ENCODE measurements around the gene CFAP65.

Gene CFAP65

DNA sequence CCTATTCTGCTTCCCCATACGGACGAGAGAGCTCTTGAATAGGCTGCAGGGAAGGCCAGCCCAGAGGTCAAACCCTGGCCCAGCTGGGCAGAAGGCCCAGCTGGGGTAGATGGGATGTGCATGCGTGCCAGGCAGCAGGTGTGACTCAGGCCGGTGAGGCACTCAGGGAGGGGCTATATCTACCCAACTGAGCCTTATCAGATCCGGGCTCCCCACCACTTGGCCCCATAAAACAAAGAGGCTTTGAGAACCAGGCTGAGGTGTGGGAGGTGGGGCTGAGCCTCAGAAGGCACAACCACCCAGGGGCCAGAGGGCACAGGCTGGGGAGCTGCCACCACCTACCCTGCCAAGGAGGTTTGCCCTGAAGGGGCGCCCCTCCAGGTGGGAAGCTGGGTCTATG lies 8.0 kb upstream of the CFAP65 start:
- Histone ChIP-seq H3K4me3 (ENCODE audit: low read length) (no peak overlapping the region), H3K9me3 (ENCODE audit: insufficient read depth, low read depth, low read length) (no peaks in the 10 kb centered on the region), H3K4me1 (ENCODE audit: insufficient read depth, low read length) (no peaks in the 10 kb centered on the region), H3K27ac (ENCODE audit: low read depth, low read length) (no peak overlapping the region), H3K36me3 (ENCODE audit: insufficient read depth, low read length) (no peaks in the 10 kb centered on the region), H3K27me3 (ENCODE audit: insufficient read depth, low read length) (peaks cover 85% of the 10 kb centered on the region), H3K9ac (ENCODE audit: low read depth, low read length) (no peak overlapping the region)
- 77% methylated on average over 6 of the region's 6 CpGs for WGBS

DNA sequence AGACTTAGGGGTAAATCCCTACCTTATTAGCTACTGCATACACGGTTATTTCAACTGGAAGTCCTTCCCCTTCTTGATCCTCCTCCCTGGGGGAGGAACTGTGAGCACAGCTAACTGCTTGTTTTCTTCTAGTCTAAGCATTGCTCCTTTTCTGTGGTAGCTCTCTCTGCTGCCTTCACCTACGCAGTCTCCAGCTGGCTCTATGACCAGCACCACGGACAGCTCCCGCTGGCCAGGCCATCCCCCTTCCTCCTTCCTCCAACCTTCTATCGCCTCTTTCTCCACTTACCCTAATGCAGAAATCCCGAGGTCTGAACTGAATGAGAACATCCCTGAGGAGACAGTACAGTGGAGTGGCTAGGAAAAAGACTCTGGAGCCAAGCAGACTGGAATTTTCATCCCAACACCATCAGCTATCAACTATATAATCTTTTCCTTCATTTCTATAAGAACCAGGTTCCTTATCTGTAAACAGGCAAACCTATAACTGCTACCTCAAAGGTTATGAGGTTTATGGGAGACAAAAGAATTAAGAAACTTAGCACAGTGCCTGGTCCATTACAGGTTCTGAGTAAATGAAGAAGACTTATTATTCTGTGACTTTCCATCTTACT lies 4.7 kb upstream of the CFAP65 start:
- Histone ChIP-seq H3K4me3 (ENCODE audit: low read length) (no peak overlapping the region), H3K4me1 (ENCODE audit: insufficient read depth, low read length) (peaks cover 3% of the 10 kb centered on the region; the same call in 1 of the 2 replicates), H3K36me3 (ENCODE audit: insufficient read depth, low read length) (no peaks in the 10 kb centered on the region), H3K27ac (ENCODE audit: low read depth, low read length) (no peak overlapping the region), H3K27me3 (ENCODE audit: insufficient read depth, low read length) (peaks cover 66% of the 10 kb centered on the region), H3K9ac (ENCODE audit: low read depth, low read length) (no peak overlapping the region), H3K9me3 (ENCODE audit: insufficient read depth, low read depth, low read length) (no peaks in the 10 kb centered on the region)
- 3% methylated on average over 6 of the region's 6 CpGs for WGBS

DNA sequence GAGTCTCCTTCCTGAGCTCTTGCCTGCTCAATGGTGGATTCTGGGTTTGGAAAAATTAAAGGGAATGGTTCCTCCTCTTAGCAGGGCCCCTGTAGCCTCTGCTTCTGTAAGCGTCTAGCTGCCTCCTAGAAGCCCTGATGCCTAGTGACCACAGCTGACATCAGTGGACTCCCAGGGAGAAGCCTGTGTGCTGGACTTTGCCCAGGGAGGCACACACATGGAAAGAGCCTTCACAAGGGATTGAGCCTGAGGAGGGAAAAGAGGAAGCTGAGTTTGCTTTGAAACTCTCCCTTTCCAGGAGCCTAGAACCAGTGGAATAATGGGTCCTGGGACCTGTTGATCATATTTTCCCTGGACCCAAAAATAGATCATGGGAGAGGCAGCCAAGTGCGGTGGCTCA lies 1.4 kb upstream of the CFAP65 start:
- peaks cover 47% of the 10 kb centered on the region for H3K27me3 ChIP-seq (ENCODE audit: insufficient read depth, low read length)
- H3K4me3 ChIP-seq (ENCODE audit: low read length): no peak overlapping the region
- no peak overlapping the region for H3K27ac ChIP-seq (ENCODE audit: low read depth, low read length)
- H3K9me3 ChIP-seq (ENCODE audit: insufficient read depth, low read depth, low read length): no peaks in the 10 kb centered on the region
- H3K36me3 ChIP-seq (ENCODE audit: insufficient read depth, low read length): no peaks in the 10 kb centered on the region
- peaks cover 3% of the 10 kb centered on the region; the same call in 1 of the 2 replicates for H3K4me1 ChIP-seq (ENCODE audit: insufficient read depth, low read length)
- H3K9ac ChIP-seq (ENCODE audit: low read depth, low read length): no peak overlapping the region
- 76% methylated on average over 2 of the region's 2 CpGs for WGBS

DNA sequence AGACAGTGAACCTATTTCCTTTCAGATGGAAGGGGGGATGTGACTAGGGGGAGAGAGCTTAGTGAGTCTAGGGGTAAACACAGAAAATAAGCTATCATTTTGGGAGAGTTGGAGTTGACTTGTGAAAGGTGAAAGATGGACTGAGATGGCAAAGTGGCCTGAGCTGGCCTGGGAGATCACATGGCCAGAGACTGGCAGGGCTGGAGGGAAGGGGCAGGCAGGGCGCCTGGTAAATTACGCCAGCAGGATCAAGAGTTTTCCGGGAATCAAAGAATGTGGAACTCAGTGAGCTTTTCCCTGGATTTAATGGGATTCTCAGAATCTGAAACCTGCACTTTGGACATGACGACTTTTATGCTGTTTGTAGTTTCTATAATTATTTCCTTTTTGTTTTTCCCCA lies 841 bp upstream of the CFAP65 start:
- peaks cover 44% of the 10 kb centered on the region for H3K27me3 ChIP-seq (ENCODE audit: insufficient read depth, low read length)
- no peaks in the 10 kb centered on the region for H3K9me3 ChIP-seq (ENCODE audit: insufficient read depth, low read depth, low read length)
- H3K27ac ChIP-seq (ENCODE audit: low read depth, low read length): no peak overlapping the region
- H3K4me1 ChIP-seq (ENCODE audit: insufficient read depth, low read length): peaks cover 3% of the 10 kb centered on the region; the same call in 1 of the 2 replicates
- H3K4me3 ChIP-seq (ENCODE audit: low read length): no peak overlapping the region
- H3K9ac ChIP-seq (ENCODE audit: low read depth, low read length): no peak overlapping the region
- H3K36me3 ChIP-seq (ENCODE audit: insufficient read depth, low read length): no peaks in the 10 kb centered on the region
- 88% methylated on average over 3 of the region's 4 CpGs for WGBS

DNA sequence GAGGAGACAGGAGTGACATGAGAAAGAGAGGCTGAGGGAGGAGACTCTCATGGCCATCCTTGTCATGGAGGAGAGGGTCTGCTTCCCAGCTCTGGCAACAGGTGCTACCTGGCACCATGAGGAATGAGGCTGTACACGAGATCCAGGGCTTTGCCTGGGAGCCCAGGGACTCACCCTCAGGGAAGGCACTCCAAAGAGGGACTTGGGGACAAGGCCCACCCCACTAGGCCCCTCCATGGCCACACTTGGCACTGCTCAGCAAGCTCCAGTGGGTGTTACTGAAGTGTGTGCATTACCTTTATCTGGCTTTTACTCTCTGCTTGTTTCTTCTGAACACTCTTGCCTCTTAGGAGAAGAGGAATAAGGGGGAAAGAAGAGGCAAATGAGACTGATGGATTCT lies 2.7 kb downstream of the CFAP65 start:
- WGBS: 11% methylated on average over 1 of the region's 1 CpG
- no peak overlapping the region for H3K4me3 ChIP-seq (ENCODE audit: low read length)
- H3K27ac ChIP-seq (ENCODE audit: low read depth, low read length): no peak overlapping the region
- peaks cover 33% of the 10 kb centered on the region for H3K27me3 ChIP-seq (ENCODE audit: insufficient read depth, low read length)
- H3K9me3 ChIP-seq (ENCODE audit: insufficient read depth, low read depth, low read length): no peaks in the 10 kb centered on the region
- H3K36me3 ChIP-seq (ENCODE audit: insufficient read depth, low read length): no peaks in the 10 kb centered on the region
- peaks cover 3% of the 10 kb centered on the region; the same call in 1 of the 2 replicates for H3K4me1 ChIP-seq (ENCODE audit: insufficient read depth, low read length)
- H3K9ac ChIP-seq (ENCODE audit: low read depth, low read length): no peak overlapping the region

DNA sequence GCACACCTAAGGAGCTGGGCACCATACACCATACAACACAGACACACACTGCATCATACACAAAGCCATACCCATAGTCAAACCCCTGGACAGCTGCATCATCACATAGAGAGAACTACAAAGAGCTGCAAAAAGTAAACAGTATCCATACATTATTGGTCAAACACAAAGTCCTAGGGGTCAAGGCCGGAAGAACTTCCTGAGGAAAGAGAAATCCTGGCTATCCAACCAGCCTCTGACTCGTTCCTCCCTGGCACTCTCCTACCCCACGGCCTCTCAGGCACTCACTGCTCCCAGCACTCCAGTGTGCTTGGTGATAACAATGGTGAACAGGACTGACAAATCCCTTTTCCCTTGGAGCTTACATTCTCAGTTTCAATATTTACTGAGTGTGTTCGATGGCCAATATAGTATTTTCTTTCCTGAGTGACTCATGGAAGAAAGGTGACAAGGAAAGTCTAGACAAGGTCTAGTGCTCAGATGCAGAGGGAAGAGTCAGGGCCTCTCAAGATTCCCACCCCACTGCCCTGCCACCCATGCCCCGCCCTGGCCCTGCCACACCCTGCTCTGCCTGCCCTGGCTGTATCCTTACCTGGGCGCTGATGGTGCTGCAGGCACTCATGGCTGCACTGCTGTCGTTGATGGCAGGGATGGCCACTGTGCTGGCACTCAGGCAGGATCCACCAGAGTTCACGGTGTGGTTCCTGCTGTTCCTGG lies 3.4 kb downstream of the CFAP65 start:
- no peaks in the 10 kb centered on the region for H3K9me3 ChIP-seq (ENCODE audit: insufficient read depth, low read depth, low read length)
- WGBS: 59% methylated on average over 8 of the region's 8 CpGs
- H3K36me3 ChIP-seq (ENCODE audit: insufficient read depth, low read length): no peaks in the 10 kb centered on the region
- peaks cover 3% of the 10 kb centered on the region; the same call in 1 of the 2 replicates for H3K4me1 ChIP-seq (ENCODE audit: insufficient read depth, low read length)
- no peak overlapping the region for H3K27ac ChIP-seq (ENCODE audit: low read depth, low read length)
- H3K4me3 ChIP-seq (ENCODE audit: low read length): no peak overlapping the region
- no peak overlapping the region for H3K9ac ChIP-seq (ENCODE audit: low read depth, low read length)
- peaks cover 32% of the 10 kb centered on the region for H3K27me3 ChIP-seq (ENCODE audit: insufficient read depth, low read length)

DNA sequence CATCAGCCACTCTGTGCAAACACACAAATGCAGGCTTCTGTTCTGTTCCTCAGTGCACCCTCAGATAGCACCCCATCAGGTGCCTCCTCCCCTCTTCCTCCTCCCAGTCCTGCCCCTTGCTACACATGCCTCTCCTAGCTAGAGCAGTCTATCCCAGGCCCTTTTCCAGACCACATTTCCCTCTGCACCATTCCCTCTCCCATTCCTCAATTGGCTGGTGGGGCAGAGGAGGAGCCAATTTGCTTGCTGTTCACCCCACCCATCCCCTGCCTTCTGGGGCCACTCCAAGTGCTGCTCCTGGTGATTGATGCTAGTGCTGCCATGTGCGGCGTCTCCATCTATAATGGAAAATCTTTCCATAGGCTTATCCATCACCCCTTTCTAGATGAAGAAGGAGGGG lies 5.4 kb downstream of the CFAP65 start:
- WGBS: 71% methylated on average over 1 of the region's 2 CpGs
- Histone ChIP-seq H3K27me3 (ENCODE audit: insufficient read depth, low read length) (peaks cover 22% of the 10 kb centered on the region), H3K9me3 (ENCODE audit: insufficient read depth, low read depth, low read length) (no peaks in the 10 kb centered on the region), H3K9ac (ENCODE audit: low read depth, low read length) (no peak overlapping the region), H3K4me3 (ENCODE audit: low read length) (no peak overlapping the region), H3K36me3 (ENCODE audit: insufficient read depth, low read length) (no peaks in the 10 kb centered on the region), H3K27ac (ENCODE audit: low read depth, low read length) (no peak overlapping the region), H3K4me1 (ENCODE audit: insufficient read depth, low read length) (no peaks in the 10 kb centered on the region)

DNA sequence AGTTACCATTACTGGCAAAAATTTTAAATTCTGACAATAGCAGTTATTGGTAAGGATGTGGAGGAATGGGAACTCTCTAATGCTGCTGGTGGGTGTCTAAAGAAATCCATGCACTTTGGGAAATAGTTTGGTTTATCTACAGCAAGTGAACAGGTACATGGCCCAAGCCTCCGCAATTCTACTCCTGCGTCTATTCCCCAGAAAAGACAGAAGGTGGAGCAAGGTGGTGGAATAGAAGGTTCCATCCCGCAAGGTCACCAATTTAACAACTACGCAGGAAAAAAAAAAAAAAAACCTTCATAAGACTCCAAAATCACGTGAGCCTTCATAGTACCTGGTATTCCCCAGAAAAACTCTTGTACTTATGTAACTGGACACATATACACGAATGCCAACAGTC lies 6.5 kb downstream of the CFAP65 start:
- H3K4me3 ChIP-seq (ENCODE audit: low read length): no peak overlapping the region
- H3K4me1 ChIP-seq (ENCODE audit: insufficient read depth, low read length): no peaks in the 10 kb centered on the region
- no peaks in the 10 kb centered on the region for H3K9me3 ChIP-seq (ENCODE audit: insufficient read depth, low read depth, low read length)
- H3K27me3 ChIP-seq (ENCODE audit: insufficient read depth, low read length): peaks cover 22% of the 10 kb centered on the region
- no peaks in the 10 kb centered on the region for H3K36me3 ChIP-seq (ENCODE audit: insufficient read depth, low read length)
- no peak overlapping the region for H3K9ac ChIP-seq (ENCODE audit: low read depth, low read length)
- H3K27ac ChIP-seq (ENCODE audit: low read depth, low read length): no peak overlapping the region
- 62% methylated on average over 6 of the region's 6 CpGs for WGBS

DNA sequence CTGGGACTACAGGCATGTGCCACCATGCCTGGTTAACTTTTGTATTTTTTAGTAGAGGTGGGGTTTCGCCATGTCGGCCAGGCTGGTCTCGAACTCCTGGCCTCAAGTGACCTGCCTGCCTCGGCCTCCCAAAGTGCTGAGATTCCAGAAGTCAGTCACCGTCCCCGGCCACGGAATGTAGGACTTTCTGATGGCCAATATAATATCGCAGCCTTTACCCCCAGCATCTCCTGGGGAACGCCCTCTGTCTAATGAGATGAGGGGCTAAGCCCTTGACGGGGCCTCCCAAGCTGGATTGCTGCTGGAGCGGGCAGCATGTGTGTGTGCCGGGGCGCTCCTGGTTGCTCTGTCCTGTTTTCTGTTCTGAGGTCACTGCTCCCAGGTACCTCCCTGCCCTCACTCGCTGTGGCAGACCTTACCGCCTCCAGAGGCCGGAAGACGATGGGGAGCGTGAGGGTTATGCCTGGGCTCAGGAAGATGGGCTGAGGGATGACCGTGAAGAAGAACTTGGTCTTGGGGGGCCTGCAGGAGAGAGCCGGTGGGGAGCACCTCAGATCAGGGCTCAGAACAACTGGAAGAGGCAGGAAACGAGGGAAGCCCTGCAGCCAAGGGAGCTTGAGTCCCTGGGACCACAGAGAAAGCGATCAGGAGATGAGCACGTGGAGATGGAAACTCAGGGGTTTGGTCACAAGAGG lies 9.1 kb downstream of the CFAP65 start:
- Histone ChIP-seq H3K36me3 (ENCODE audit: insufficient read depth, low read length) (no peaks in the 10 kb centered on the region), H3K4me1 (ENCODE audit: insufficient read depth, low read length) (no peaks in the 10 kb centered on the region), H3K27ac (ENCODE audit: low read depth, low read length) (no peak overlapping the region), H3K9me3 (ENCODE audit: insufficient read depth, low read depth, low read length) (no peaks in the 10 kb centered on the region), H3K9ac (ENCODE audit: low read depth, low read length) (no peak overlapping the region), H3K4me3 (ENCODE audit: low read length) (no peak overlapping the region), H3K27me3 (ENCODE audit: insufficient read depth, low read length) (peaks cover 6% of the 10 kb centered on the region; the same call in 1 of the 2 replicates)
- 92% methylated on average over 22 of the region's 23 CpGs for WGBS

DNA sequence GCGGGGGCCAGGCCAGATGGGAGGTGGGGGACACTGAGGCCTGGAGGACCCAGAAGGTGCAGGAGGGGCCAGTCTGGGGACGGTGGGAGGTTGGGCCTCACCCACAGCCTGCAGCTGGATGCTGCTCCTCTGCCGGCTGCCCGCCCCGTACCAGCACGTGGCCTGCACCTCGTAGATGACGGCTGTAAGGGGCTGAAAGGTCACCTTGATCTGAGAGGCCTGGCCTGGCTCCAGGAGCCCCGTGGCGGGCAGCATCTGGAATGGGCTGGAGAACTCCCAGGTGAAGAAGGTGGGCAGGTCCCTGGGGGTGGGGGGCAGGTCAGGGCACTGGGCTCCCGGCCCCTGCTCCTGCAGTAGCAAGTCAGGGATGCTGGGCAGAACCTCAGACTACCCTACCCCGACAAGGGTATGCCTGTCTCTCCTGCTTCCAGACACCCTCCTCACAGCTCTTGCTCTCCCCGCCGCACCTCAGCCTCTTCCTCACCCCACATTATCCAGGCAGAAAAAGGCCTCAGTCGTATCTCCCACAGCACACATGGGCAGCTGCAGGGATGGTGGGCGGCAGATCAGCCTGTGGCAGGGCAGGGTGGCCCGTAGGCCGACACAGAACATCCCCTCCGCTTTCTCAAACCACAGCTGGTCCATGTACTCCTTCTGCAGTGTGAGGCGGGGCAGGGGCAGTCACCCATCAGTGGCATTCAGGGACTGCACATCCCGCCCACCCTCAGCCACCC lies 10.1 kb downstream of the CFAP65 start:
- Histone ChIP-seq H3K9me3 (ENCODE audit: insufficient read depth, low read depth, low read length) (no peaks in the 10 kb centered on the region), H3K27ac (ENCODE audit: low read depth, low read length) (no peak overlapping the region), H3K4me3 (ENCODE audit: low read length) (no peak overlapping the region), H3K4me1 (ENCODE audit: insufficient read depth, low read length) (no peaks in the 10 kb centered on the region), H3K36me3 (ENCODE audit: insufficient read depth, low read length) (no peaks in the 10 kb centered on the region), H3K27me3 (ENCODE audit: insufficient read depth, low read length) (peaks cover 10% of the 10 kb centered on the region; the same call in 1 of the 2 replicates), H3K9ac (ENCODE audit: low read depth, low read length) (no peak overlapping the region)
- WGBS: 91% methylated on average over 21 of the region's 21 CpGs
